GDM1 (cell line): ENCODE data around the gene TTC28.

ENCODE experiments used
- DNase-seq: peaks from one replicate; lab custom pipeline; 2025; lab: John Stamatoyannopoulos, UW

The TTC28 gene

GRCh38 chr22:28351476-28351875, 328.2 kb downstream of the TTC28 start:
- DNase-seq: no peak

GRCh38 chr22:28348613-28349609, 330.7 kb downstream of the TTC28 start:
- DNase-seq: no peak

DNA sequence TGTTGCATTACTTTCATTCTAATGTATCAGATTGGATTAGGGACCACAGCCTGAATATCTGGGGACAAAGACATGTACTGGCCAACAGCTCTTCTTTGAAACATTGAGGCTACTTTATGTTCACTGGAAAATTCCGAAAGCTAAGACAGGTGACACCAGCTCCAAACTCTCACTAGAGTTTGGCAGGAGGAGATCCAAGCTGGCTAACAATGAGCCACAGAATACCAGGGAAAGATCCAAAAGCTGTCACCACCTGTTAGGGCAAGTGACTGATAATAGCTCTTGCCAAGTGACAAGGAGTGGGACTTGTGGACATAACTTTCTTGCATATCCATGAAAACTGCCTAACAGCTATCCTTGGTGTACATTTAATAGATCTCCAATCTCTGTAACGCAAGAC, 333.3 kb downstream of the TTC28 start:
- DNase-seq: no peak

DNA sequence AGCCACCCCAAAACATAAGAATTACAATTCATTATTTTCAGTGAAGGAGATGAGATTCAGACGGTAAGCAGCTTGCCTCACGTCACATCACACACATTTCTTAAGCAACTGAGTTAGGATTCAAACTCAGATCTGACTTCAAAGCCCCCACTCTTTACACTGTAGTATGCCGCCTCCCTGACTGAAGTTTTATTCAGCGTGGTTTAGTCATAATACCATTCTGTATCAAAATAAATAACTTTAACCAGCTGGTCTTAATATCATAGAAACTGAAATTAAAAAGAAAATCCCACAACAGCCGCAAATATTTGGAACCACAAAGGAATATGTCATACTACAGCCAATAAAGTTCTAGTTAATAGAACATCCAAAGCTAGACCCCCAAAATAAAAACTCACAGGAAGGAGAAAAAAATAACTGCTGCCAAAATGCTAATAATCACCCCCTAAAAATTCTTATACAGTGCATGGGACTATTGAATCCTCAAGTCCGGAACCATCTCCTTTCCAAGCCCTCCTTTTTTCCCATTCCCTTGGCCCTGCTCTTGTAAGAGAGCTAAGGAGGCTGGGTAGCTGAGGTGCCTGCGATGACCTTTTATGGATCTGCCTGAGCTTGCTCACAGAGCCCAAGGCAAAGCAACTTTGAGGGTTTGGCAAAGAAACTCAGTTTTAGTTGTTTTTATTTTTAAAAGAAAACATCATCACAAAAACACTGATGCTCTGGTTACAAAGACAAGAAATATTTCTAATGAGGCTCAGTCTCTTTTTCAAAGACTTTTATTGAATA, 334.5 kb downstream of the TTC28 start:
- no peak for DNase-seq

GRCh38 chr22:28341001-28341400, 338.6 kb downstream of the TTC28 start:
- no peak for DNase-seq

- no peak for DNase-seq
Measured at GRCh38 chr22:28333088-28333487, 346.6 kb downstream of the TTC28 start.

GRCh38 chr22:28332410-28332809, 347.2 kb downstream of the TTC28 start:
- no peak for DNase-seq

- no peak for DNase-seq
Measured at GRCh38 chr22:28331695-28332094, 347.9 kb downstream of the TTC28 start.

DNA sequence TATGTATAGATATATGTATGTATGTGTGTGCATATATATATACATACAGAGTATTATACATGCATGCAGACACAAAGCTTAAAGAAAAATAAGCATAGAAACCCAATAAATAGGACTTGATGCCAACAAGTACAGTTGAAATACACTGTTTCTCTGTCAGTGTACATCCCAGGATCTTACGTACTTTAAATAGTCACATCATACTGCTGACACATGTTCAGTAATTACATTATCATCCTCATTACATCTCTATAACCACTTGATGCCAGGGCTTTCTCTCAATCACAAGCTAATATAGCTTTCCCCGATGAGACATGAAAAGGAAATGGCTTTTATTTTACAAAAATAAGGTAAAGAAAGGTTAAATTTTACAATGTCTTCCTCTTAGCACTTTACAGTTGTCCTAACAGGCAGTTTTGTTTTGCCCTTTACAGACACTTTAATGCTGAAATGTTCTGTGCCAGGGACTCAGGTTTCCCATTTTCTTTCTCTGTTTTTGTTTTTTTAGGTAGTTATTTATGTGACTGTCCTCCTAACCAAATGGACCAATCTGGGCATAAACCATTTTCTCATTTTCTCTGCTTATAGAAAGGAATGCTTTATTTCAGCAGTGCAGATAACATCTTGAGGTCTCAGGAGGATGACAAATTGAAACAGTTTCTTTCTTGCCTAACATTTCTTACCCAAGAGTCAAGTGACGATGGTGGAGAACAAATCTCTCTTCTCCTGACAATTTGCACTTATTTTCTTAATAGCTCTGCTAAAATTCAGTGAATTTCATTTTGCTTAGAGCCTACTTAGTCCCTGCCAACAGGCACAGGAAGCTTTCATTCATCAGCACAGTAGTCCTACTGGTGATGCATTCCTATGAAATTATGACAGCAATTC, 350.2 kb downstream of the TTC28 start:
- DNase-seq: no peak

DNA sequence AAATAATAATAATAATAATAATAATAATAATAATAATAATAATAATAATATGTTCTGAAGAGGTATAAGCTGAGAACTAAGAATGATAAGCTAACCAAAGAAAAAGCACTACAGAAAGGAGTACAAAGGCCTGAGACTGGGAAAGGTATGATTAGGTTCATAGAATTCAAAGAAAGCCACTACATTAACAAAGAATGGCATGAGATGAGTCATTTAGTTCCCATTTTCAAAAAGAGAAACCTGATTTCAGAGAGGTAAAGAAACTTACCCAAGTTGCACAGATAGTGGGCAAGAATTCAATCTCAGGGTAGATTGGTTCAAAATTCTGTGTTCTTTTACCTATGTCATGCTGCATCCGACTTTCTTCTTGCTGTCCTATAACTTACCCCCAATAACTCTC, 350.9 kb downstream of the TTC28 start:
- DNase-seq: no peak

- no peak for DNase-seq
Measured at GRCh38 chr22:28316014-28316413, 363.6 kb downstream of the TTC28 start.

DNA sequence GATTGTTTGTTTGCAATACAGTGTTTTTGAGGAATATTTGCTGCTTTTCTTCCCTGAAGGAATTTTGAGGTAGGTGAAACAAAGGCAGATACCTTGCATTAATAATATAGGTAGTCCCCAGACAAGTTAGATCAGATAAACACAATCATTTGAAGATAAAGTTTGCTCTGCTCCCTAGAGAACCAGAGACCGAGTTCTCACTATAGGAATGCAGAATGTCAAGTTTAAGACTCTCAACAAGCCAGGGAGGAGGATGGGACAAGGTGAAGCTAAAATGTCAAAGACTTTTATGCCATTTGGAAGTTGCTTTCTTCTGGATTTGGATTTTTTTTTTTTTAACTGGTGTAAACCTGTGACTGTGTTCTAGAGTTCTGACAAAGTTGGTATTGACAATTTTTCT, 364.7 kb downstream of the TTC28 start:
- no peak for DNase-seq

DNA sequence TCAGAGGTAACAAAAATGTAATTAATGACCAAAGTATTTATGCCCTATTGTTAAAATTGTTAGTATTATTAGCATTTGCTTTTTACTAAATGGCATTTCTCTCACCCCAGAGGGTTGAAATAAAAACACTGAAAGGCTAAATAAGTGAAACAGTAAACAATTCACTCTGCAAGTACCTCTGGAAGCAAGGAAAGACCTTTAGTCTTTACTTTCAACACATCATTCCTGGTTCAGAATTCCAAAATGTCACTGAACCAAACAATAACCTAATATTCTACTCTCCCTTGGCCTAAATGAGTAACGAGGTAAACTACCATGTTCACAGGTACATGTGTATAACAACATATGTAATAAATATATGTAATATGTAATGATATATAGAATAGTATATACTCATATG, 369.3 kb downstream of the TTC28 start:
- no peak for DNase-seq

- DNase-seq: no peak
Measured at GRCh38 chr22:28299753-28300152, 379.9 kb downstream of the TTC28 start.

DNA sequence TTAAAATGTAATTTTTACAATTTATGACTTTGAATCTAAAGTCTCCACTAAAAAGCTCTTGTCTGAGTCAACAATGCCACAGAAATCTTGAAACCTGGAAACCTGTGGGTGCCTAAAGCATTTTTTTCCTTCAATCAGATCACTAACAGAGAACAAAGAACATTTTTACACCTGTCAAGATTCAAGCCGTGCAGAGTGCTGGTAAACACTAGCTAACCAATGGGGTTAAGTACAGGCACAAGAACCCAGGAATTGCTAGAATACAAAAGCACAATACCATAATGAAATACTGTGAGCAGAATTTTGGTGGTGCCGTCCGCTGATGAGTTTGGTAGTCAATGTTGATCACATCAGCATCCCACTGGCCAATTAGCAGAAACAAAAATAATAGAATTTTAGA, 380.3 kb downstream of the TTC28 start:
- no peak for DNase-seq

DNA sequence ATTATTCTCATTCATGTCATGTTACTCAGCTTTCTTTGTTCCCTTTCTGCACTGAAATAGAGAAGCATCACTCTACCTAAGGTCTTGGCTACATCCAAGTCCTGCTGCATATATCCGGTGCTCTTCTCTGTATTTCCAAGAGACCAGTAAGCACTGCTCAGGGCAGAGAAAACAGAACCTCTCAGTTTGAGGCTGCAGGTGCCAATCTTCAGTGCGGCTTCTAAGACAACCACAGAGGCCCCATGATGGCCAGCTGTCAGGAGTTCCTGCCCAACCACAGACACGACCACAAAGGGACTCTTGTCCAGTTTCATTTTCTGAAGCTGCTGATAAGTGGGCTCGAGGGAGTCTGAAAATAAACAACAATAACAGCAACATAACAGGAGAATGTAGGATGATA, 382.1 kb downstream of the TTC28 start:
- DNase-seq: peak; percentile 10

GRCh38 chr22:28296452-28296851, 383.2 kb downstream of the TTC28 start:
- no peak for DNase-seq

GRCh38 chr22:28283068-28283654, 396.5 kb downstream of the TTC28 start:
- DNase-seq: no peak

DNA sequence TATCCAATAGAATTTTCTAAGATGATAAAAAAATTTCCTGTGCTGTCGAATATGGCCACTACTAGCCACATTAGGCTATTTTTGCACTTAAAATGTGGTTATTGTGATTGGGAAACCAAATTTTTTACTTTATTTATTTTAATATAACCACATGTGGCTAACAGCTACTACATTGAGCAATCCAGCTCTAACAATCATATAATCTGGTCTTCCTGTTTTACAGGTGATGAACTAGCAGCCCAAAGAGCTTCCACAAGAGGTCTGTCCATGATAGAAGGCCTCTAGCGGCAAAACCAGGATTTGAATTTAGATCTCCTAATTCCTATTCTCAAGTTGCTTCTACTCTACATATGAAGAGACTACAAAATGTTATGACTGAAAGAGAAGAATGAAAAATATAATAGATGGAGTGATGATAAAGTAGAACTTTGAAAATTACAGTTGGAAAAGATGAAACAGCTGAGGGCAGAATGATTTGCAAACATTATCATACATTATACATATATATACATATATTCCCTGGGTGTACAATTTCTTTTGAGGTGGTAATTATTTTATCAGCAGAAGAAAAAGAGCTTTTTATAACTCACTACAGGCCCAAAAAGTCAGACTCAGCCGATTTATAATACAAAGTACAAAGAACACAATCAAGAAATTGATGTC, 397.1 kb downstream of the TTC28 start:
- DNase-seq: no peak

DNA sequence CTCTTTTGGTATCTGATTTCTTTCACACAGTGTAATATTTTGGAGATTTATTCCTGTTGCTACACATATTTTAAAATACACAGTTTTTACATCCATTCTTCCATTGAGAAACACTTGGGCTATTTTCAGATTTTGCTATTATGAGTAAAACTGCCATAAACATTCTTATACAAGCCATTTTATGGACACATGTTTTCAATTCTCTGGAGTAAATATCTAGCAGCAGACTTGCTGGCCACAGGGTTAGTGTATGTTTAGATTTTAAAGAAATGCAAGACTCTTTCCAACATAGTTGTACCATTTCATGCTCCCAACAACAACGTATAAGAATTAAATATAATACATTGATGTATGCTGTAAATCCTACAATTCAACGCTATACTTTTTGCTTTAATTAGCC, 399.8 kb downstream of the TTC28 start:
- DNase-seq: no peak

DNA sequence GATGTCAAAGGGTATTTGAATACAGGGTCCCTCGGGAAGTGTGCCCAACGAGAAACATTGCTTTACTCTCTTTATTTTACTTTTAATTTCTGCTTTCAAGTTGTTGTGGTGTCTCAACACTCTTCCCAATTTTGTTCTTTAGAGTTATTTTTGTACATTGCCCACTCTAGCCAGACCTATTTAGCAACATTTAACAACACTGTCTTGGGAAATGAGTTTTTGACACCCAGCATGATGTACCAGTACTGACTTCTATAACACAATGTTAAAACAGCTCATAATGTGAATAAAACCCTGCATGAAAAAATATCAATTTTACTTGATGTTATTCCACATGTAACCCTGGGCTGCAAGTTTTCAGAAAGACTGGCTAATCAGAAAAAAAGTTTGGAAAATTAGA, 410.4 kb downstream of the TTC28 start:
- DNase-seq: no peak
